Left colon (tissue), 2 donors: ENCODE measurements around the gene SUPT20H. TPM values are rescaled to one million over a fixed set of nuclear protein-coding genes. Genes with fewer than 3 reads are reported as not detected.

ENCODE experiments used
- ATAC-seq: fragments of 200-7000 bp; cut with Tn5 transposase; one replicate; pipeline ENCODE4 v1.9.1; 2020; ENCODE audit warnings: mild to moderate bottlenecking, moderate library complexity
- DNase-seq, 2 donors: peaks; one replicate each; pipeline ENCODE4 v3.0.0-alpha.2; 2020
- intact Hi-C, 2 donors: fragments of 100-400 bp; cut with DNase I in 1 of 2; cut with micrococcal nuclease in 1 of 2; formaldehyde crosslinking; loops; one replicate each; pipeline versions ENCODE4 v1.11.2 to v1.14.0; 2022; cut with DNase I, micrococcal nuclease
- long read RNA-seq: library from polyadenylated mRNA; unstranded; transcript quantifications from one replicate; pipeline ENCODE4 v2.0.0, GENCODE V29; 2021
- total RNA-seq, 2 donors: library from RNA; stranded (reverse); fragmentation: NEBNext Ultra II Directional; extraction: Animal tissue kit (Norgen Biotek cat#: 25700); gene quantifications; one replicate each; pipeline ENCODE4 v1.2.1, GENCODE V29; 2021
- donor health status: DM: no; HTN: no; CAD: no.
- donor health status: DM: yes; HTN: yes; CAD: no.

SUPT20H gene
- total RNA-seq: 10 to 100 TPM; 44.9 to 46.6 TPM
- long read RNA-seq, partial matches to known transcripts: 7 of 30 reads
- long read RNA-seq, other reads (novel, unspliced or antisense): 18 of 30 reads

GRCh38 chr13:37058910-37059847 is at the start of gene SUPT20H:
SUPT20H (minus strand) TSS chr13:37059688; CDS start chr13:37051490, 8,198 bp downstream.
- peak; percentile 92 to 97 for DNase-seq
- ATAC-seq: peak; percentile 99
- intact Hi-C loops: no loop called here

- intact Hi-C loops: loop anchor here in 1 of 2 donors (10.0 kb wide), 1 partner anchor 496 kb away; no protein-coding TSS in a partner anchor
- ATAC-seq (no peak), DNase-seq (no peak)
Measured at GRCh38 chr13:37109051-37109678, 49.7 kb upstream of the SUPT20H start.

- intact Hi-C loops: loop anchor here in 1 of 2 donors (10.0 kb wide), 1 partner anchor 497 kb away; no protein-coding TSS in a partner anchor
- DNase-seq (no peak), ATAC-seq (no peak)
Measured at GRCh38 chr13:37107868-37108267, 48.4 kb upstream of the SUPT20H start.

- DNase-seq (no peak), ATAC-seq (no peak)
- intact Hi-C loops: loop anchor here in 1 of 2 donors (10.0 kb wide), 1 partner anchor 497 kb away; no protein-coding TSS in a partner anchor
Measured at GRCh38 chr13:37107456-37107855, 48.0 kb upstream of the SUPT20H start.

- no peak for ATAC-seq
- DNase-seq: no peak
- intact Hi-C loops: loop anchor here in 1 of 2 donors (10.0 kb wide), 1 partner anchor 498 kb away; no protein-coding TSS in a partner anchor
Measured at GRCh38 chr13:37106642-37107041, 47.2 kb upstream of the SUPT20H start.

GRCh38 chr13:37105251-37105714 is 45.8 kb upstream of the SUPT20H start, which contains the start of gene CSNK1A1L:
CSNK1A1L (minus strand) TSS chr13:37105664; CDS start chr13:37105256, 408 bp downstream.
- DNase-seq: no peak
- intact Hi-C loops: loop anchor here in 1 of 2 donors (10.0 kb wide), 1 partner anchor 500 kb away; no protein-coding TSS in a partner anchor
- ATAC-seq: no peak

- ATAC-seq (no peak), DNase-seq (no peak)
- intact Hi-C loops: loop anchor here in 1 of 2 donors (10.0 kb wide), 1 partner anchor 502 kb away; no protein-coding TSS in a partner anchor
Measured at GRCh38 chr13:37102896-37103295, 43.4 kb upstream of the SUPT20H start.

- intact Hi-C loops: loop anchor here in 1 of 2 donors (10.0 kb wide), 1 partner anchor 504 kb away; no protein-coding TSS in a partner anchor
- ATAC-seq (no peak), DNase-seq (no peak)
Measured at GRCh38 chr13:37101201-37101600, 41.7 kb upstream of the SUPT20H start.

GRCh38 chr13:37100731-37101130 is 41.2 kb upstream of the SUPT20H start:
- DNase-seq (no peak), ATAC-seq (no peak)
- intact Hi-C loops: loop anchor here in 1 of 2 donors (10.0 kb wide), 1 partner anchor 504 kb away; no protein-coding TSS in a partner anchor

GRCh38 chr13:37097076-37097475 is 37.6 kb upstream of the SUPT20H start:
- DNase-seq: no peak
- no peak for ATAC-seq
- intact Hi-C loops: no loop called here

- intact Hi-C loops: no loop called here
- DNase-seq (no peak), ATAC-seq (no peak)
Measured at GRCh38 chr13:37094840-37095239, 35.4 kb upstream of the SUPT20H start.

- no peak for DNase-seq
- intact Hi-C loops: no loop called here
- no peak for ATAC-seq
Measured at GRCh38 chr13:37094099-37094498, 34.6 kb upstream of the SUPT20H start.

- no peak for DNase-seq
- intact Hi-C loops: no loop called here
- no peak for ATAC-seq
Measured at GRCh38 chr13:37091835-37092234, 32.3 kb upstream of the SUPT20H start.

- DNase-seq (no peak), ATAC-seq (no peak)
- intact Hi-C loops: no loop called here
Measured at GRCh38 chr13:37090912-37091311, 31.4 kb upstream of the SUPT20H start.

- intact Hi-C loops: no loop called here
- DNase-seq (no peak), ATAC-seq (no peak)
Measured at GRCh38 chr13:37089495-37089894, 30.0 kb upstream of the SUPT20H start.

- no peak for DNase-seq
- intact Hi-C loops: no loop called here
- no peak for ATAC-seq
Measured at GRCh38 chr13:37087486-37087885, 28.0 kb upstream of the SUPT20H start.

GRCh38 chr13:37085606-37086005 is 26.1 kb upstream of the SUPT20H start:
- no peak for DNase-seq
- intact Hi-C loops: no loop called here
- no peak for ATAC-seq

- ATAC-seq (no peak), DNase-seq (no peak)
- intact Hi-C loops: loop anchor here in 1 of 2 donors (10.0 kb wide), 1 partner anchor 528 kb away; no protein-coding TSS in a partner anchor
Measured at GRCh38 chr13:37076818-37077217, 17.3 kb upstream of the SUPT20H start.

- ATAC-seq (no peak), DNase-seq (no peak)
- intact Hi-C loops: loop anchor here in 1 of 2 donors (10.0 kb wide), 1 partner anchor 530 kb away; no protein-coding TSS in a partner anchor
Measured at GRCh38 chr13:37075164-37075563, 15.7 kb upstream of the SUPT20H start.
